Measurements from ENCODE around the gene APCDD1.

DNA sequence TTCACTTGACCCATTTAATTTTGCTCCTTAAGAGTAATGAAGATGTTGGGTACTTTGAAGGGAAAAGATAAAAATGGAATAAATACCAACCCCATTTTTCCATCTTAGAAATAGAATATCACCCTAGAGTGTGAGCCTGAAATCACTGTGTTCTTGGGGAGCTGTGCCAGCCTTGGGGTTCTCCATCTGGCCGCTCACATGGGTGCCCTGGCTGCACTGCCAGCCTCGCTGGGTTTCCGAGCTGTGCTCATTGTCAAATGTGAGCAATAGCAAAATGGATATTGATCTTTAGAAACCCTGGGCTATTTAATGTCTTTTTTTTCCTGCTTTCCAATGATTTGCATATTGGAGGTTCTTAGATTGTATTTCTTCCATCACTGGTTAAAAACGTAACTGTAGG is 9.3 kb downstream of the APCDD1 start:
- TF ChIP-seq, protein P1, sequence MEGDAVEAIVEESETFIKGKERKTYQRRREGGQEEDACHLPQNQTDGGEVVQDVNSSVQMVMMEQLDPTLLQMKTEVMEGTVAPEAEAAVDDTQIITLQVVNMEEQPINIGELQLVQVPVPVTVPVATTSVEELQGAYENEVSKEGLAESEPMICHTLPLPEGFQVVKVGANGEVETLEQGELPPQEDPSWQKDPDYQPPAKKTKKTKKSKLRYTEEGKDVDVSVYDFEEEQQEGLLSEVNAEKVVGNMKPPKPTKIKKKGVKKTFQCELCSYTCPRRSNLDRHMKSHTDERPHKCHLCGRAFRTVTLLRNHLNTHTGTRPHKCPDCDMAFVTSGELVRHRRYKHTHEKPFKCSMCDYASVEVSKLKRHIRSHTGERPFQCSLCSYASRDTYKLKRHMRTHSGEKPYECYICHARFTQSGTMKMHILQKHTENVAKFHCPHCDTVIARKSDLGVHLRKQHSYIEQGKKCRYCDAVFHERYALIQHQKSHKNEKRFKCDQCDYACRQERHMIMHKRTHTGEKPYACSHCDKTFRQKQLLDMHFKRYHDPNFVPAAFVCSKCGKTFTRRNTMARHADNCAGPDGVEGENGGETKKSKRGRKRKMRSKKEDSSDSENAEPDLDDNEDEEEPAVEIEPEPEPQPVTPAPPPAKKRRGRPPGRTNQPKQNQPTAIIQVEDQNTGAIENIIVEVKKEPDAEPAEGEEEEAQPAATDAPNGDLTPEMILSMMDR (IDR thresholded peaks at IDR 0.05; ENCODE audit: borderline replicate concordance, extremely low read depth, low read length, poor library complexity, severe bottlenecking) = no peak
- no peak for TF ChIP-seq EZH2 (IDR thresholded peaks at IDR 0.05; ENCODE audit: borderline replicate concordance, low read depth, low read length, severe bottlenecking)
